Measurements from ENCODE around the gene RMDN2. TPM values are rescaled to one million over a fixed set of nuclear protein-coding genes. Genes with fewer than 3 reads are reported as not detected.

RMDN2 gene
- total and polyA plus RNA-seq, 2 experiments from 2014 or later = 3.4 to 3.6 TPM

DNA sequence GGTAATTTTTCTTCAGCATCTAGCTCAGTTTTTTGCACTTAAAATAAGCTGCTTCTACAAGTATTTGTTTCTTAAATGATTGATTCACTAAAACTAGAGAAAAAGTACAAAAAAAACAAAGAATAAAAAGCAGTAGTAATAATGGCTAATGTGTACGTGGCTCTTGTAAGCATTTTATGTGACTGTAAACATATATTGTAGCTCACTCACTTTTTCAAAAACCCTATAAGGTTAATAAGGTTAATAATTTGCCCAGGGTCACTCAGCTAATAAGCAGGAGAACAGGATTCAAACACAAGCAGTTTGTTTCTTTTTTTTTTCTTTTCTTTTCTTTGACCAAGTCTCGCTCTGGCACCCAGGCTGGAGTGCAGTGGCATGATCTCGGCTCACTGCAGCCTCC is 67.5 kb downstream of the RMDN2 start (continued):
- TF ChIP-seq, protein P1, sequence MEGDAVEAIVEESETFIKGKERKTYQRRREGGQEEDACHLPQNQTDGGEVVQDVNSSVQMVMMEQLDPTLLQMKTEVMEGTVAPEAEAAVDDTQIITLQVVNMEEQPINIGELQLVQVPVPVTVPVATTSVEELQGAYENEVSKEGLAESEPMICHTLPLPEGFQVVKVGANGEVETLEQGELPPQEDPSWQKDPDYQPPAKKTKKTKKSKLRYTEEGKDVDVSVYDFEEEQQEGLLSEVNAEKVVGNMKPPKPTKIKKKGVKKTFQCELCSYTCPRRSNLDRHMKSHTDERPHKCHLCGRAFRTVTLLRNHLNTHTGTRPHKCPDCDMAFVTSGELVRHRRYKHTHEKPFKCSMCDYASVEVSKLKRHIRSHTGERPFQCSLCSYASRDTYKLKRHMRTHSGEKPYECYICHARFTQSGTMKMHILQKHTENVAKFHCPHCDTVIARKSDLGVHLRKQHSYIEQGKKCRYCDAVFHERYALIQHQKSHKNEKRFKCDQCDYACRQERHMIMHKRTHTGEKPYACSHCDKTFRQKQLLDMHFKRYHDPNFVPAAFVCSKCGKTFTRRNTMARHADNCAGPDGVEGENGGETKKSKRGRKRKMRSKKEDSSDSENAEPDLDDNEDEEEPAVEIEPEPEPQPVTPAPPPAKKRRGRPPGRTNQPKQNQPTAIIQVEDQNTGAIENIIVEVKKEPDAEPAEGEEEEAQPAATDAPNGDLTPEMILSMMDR (conservative IDR thresholded peaks at IDR 0.05; ENCODE audit: low read depth in 2 of 2) = no peak
- TF ChIP-seq, protein P2, sequence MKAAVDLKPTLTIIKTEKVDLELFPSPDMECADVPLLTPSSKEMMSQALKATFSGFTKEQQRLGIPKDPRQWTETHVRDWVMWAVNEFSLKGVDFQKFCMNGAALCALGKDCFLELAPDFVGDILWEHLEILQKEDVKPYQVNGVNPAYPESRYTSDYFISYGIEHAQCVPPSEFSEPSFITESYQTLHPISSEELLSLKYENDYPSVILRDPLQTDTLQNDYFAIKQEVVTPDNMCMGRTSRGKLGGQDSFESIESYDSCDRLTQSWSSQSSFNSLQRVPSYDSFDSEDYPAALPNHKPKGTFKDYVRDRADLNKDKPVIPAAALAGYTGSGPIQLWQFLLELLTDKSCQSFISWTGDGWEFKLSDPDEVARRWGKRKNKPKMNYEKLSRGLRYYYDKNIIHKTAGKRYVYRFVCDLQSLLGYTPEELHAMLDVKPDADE (IDR thresholded peaks at IDR 0.05) = no peak
- TF ChIP-seq POLR2AphosphoS5 (IDR thresholded peaks at IDR 0.05; ENCODE audit: low read depth) (no peak), ZNF331 (CRISPR knock-in tag; IDR thresholded peaks at IDR 0.05; ENCODE audit: low read depth) (no peak), EZH2phosphoT487 (IDR thresholded peaks at IDR 0.05; ENCODE audit: unreplicated experiment) (no peak)
- TF ChIP-seq, protein P3, sequence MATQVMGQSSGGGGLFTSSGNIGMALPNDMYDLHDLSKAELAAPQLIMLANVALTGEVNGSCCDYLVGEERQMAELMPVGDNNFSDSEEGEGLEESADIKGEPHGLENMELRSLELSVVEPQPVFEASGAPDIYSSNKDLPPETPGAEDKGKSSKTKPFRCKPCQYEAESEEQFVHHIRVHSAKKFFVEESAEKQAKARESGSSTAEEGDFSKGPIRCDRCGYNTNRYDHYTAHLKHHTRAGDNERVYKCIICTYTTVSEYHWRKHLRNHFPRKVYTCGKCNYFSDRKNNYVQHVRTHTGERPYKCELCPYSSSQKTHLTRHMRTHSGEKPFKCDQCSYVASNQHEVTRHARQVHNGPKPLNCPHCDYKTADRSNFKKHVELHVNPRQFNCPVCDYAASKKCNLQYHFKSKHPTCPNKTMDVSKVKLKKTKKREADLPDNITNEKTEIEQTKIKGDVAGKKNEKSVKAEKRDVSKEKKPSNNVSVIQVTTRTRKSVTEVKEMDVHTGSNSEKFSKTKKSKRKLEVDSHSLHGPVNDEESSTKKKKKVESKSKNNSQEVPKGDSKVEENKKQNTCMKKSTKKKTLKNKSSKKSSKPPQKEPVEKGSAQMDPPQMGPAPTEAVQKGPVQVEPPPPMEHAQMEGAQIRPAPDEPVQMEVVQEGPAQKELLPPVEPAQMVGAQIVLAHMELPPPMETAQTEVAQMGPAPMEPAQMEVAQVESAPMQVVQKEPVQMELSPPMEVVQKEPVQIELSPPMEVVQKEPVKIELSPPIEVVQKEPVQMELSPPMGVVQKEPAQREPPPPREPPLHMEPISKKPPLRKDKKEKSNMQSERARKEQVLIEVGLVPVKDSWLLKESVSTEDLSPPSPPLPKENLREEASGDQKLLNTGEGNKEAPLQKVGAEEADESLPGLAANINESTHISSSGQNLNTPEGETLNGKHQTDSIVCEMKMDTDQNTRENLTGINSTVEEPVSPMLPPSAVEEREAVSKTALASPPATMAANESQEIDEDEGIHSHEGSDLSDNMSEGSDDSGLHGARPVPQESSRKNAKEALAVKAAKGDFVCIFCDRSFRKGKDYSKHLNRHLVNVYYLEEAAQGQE (IDR thresholded peaks at IDR 0.05; ENCODE audit: unreplicated experiment) = no peak

DNA sequence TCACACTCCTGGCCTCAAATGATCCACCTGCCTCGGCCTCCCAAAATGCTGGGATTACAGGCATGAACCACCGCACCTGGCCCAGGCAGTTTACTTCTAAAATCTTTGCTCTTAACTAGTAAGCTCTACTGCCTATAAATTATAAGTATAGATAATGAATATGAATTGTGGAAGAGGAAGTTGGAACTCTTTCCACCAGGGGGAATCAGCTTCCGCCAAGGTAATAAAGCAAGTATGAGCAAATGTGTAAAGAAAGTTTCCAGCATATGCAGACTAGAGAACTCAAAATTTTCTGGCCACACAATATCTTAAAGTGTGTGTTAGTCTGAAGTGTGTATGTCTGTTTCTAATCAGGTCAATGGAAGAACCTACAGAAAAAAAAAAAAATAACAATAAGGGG is 68.1 kb downstream of the RMDN2 start:
- H3F3A ChIP-seq (replicated peaks; ENCODE audit: low read depth) = no peaks in the 10 kb centered on the region
- no peak overlapping the region for H2AFZ ChIP-seq
- H3K27ac ChIP-seq (ENCODE audit: low read depth) = no peak overlapping the region
- no peak overlapping the region for H3K4me2 ChIP-seq
- Mint-ChIP-seq H3K4me1 (peaks cover 16% of the 10 kb centered on the region), H3K4me3 (no peak overlapping the region), H3K36me3 (ENCODE audit: low read depth) (no peaks in the 10 kb centered on the region), H3K27me3 (ENCODE audit: insufficient read depth, low read depth, poor library complexity) (no peaks in the 10 kb centered on the region), H3K9me3 (no peaks in the 10 kb centered on the region; the same call in 2 of the 3 replicates), H3K27ac (no peak overlapping the region)
- ATAC-seq (no peak), DNase-seq (ENCODE audit: low spot score) (peak; percentile 5)
- H4K20me1 ChIP-seq (replicated peaks; ENCODE audit: insufficient read depth) = no peaks in the 10 kb centered on the region
- no peaks in the 10 kb centered on the region for H3K9me2 ChIP-seq (ENCODE audit: insufficient read depth)
- H3K79me2 ChIP-seq (replicated peaks; ENCODE audit: insufficient read depth) = no peaks in the 10 kb centered on the region
- peaks cover 14% of the 10 kb centered on the region; the same call in 1 of the 2 replicates for H3K4me1 ChIP-seq (ENCODE audit: insufficient read depth)
- no peaks in the 10 kb centered on the region for H3K36me3 ChIP-seq (ENCODE audit: insufficient read depth)
- no peaks in the 10 kb centered on the region for H3K27me3 ChIP-seq (ENCODE audit: insufficient read depth)
- H3K4me3 ChIP-seq = no peak overlapping the region
- no peak for TF ChIP-seq JUNB (IDR thresholded peaks at IDR 0.05; ENCODE audit: unreplicated experiment)
- no peak for TF ChIP-seq NANOG (IDR thresholded peaks at IDR 0.05; ENCODE audit: borderline replicate concordance)
- TF ChIP-seq, protein P2 (IDR thresholded peaks at IDR 0.05) = no peak
- TF ChIP-seq, protein P1 (conservative IDR thresholded peaks at IDR 0.05; ENCODE audit: low read depth in 2 of 2) = peak; percentile 31 to 40; a peak in 2 of 4 replicates

All from GM23338 (cell line).